Erythroblast (primary cell): ENCODE measurements around the gene PRICKLE2.

Source experiments
- GATA1 ChIP-seq: IDR thresholded peaks from 2 replicates; pipeline ENCODE4 v1.6.1; 2011; ENCODE audit warnings: low read depth, mild to moderate bottlenecking, control low read depth, low read length, moderate library complexity
- POLR2A ChIP-seq: IDR thresholded peaks from 2 replicates; pipeline ENCODE4 v1.6.1; 2011; ENCODE audit warnings: mild to moderate bottlenecking, low read length

DNA sequence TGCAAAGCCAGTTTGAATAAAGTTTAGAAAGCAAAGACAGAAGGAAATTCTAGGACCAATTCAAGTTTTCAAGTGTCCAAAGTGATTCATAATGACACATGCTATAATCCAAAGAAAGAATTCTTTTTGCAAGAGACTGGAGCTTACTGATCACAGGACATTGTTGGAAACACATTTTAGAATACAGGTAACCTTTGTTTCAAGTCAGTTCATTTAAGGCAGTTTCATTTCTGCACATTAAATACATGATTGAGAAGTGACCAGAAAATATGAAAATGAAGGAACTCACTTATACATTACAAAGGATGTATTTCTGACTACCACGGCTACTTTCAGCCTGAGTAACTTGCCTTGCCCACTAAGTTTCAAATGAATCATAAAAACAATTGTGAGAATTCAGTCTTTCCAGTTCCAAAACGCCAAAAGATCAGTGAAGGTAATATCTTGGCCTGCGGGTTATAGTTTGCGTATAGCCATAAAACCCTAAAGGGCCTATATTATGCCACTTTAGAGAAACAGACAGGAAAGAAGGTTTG lies 48.7 kb downstream of the PRICKLE2 start:
- no peak for TF ChIP-seq POLR2A
- TF ChIP-seq GATA1: no peak
